OCI-LY7 (cell line): ENCODE measurements around the gene PLXNA4. TPM values are rescaled to one million over a fixed set of nuclear protein-coding genes. Genes with fewer than 3 reads are reported as not detected.

Experiments
- BruUV-seq: library from RNA; stranded (reverse); fragments of 400-500 nt; replicated peaks from 2 replicates; lab custom pipeline; 2021; lab: Mats Ljungman, UMichigan
- CTCF ChIA-PET: fragments of 300-600 bp; sonication (Branson Sonifier 250); formaldehyde crosslinking; loops from one replicate; lab custom pipeline; 2022; ENCODE audit warnings: antibody characterized with exemption; ENCODE audit not compliant: unreplicated experiment; lab: Charles Lee
- POLR2A ChIA-PET: fragments of 300-600 bp; sonication (Branson Sonifier 250); formaldehyde crosslinking; loops from one replicate; lab custom pipeline; 2022; ENCODE audit warnings: antibody characterized with exemption; lab: Charles Lee
- DNase-seq: peaks from one replicate; pipeline ENCODE4 v3.0.0-alpha.2; 2015; ENCODE audit warnings: low spot score
- H2AFZ ChIP-seq: fragments of 200-600 bp; sonication (generic), shearing (Covaris generic); 2 replicates; pipeline ENCODE4 v1.6.1; 2014; ENCODE audit warnings: mild to moderate bottlenecking, antibody characterized with exemption, low read length, moderate library complexity
- H3K27ac ChIP-seq: fragments of 200-600 bp; sonication (generic); 2 replicates; pipeline ENCODE4 v1.5.1; 2014; ENCODE audit warnings: mixed run types, low read depth, mild to moderate bottlenecking, moderate library complexity, low read length, inconsistent platforms; ENCODE audit not compliant: poor library complexity, severe bottlenecking
- H3K36me3 ChIP-seq: fragments of 200-600 bp; sonication (generic); 2 replicates; pipeline ENCODE4 v1.6.1; 2014; ENCODE audit warnings: mild to moderate bottlenecking, antibody characterized with exemption, low read length, moderate library complexity, mixed read lengths; ENCODE audit not compliant: insufficient read depth
- H3K4me1 ChIP-seq: fragments of 200-600 bp; sonication (generic); 2 replicates; pipeline ENCODE4 v1.5.1; 2014; ENCODE audit warnings: mild to moderate bottlenecking, low read length; ENCODE audit not compliant: insufficient read depth, poor library complexity, severe bottlenecking
- H3K4me2 ChIP-seq: fragments of 200-600 bp; sonication (generic); 2 replicates; pipeline ENCODE4 v1.6.1; 2014; ENCODE audit warnings: mild to moderate bottlenecking, low read length
- H3K4me3 ChIP-seq: fragments of 200-600 bp; sonication (generic); 2 replicates; pipeline ENCODE4 v1.5.1; 2014; ENCODE audit warnings: mild to moderate bottlenecking, low read depth, low read length; ENCODE audit not compliant: poor library complexity, severe bottlenecking
- H3K79me2 ChIP-seq: fragments of 200-600 bp; sonication (generic); 2 replicates; pipeline ENCODE4 v1.6.1; 2016; ENCODE audit warnings: low read depth, mild to moderate bottlenecking, low read length, moderate library complexity, mixed read lengths; ENCODE audit not compliant: insufficient read depth
- H3K9me2 ChIP-seq: fragments of 200-600 bp; sonication (generic); 2 replicates; pipeline ENCODE4 v1.6.1; 2016; ENCODE audit warnings: mild to moderate bottlenecking, low read length, mixed read lengths; ENCODE audit not compliant: insufficient read depth
- H3K9me3 ChIP-seq: fragments of 200-600 bp; sonication (generic); 2 replicates; pipeline ENCODE4 v1.6.1; 2014; ENCODE audit warnings: mild to moderate bottlenecking, mixed run types, low read length, mixed read lengths
- H4K20me1 ChIP-seq: fragments of 200-600 bp; sonication (generic); 2 replicates; pipeline ENCODE4 v1.6.1; 2014; ENCODE audit warnings: mild to moderate bottlenecking, antibody characterized with exemption, low read length, moderate library complexity, mixed read lengths; ENCODE audit not compliant: insufficient read depth
- CTCF ChIP-seq: fragments of 200-600 bp; sonication (generic); conservative IDR thresholded peaks from 2 replicates; pipeline ENCODE4 v1.5.1; 2014; ENCODE audit warnings: mild to moderate bottlenecking, antibody characterized with exemption, low read length, moderate library complexity, mixed read lengths
- EZH2phosphoT487 ChIP-seq: fragments of 200-600 bp; sonication (generic); IDR thresholded peaks from 2 replicates; pipeline ENCODE4 v1.6.1; 2018; ENCODE audit warnings: low read depth, borderline replicate concordance, mild to moderate bottlenecking, mixed run types, antibody characterized with exemption, low read length, moderate library complexity, mixed read lengths
- intact Hi-C: fragments of 100-400 bp; cut with micrococcal nuclease; formaldehyde crosslinking; loops from one replicate; pipeline ENCODE4 v1.10.0; 2022; ENCODE audit not compliant: unreplicated experiment
- total RNA-seq, 2 experiments: library from RNA; depleted of rRNA in 1 of 2; stranded (reverse); fragments of >200 nt in 1 of 2; shearing (Covaris generic) in 1 of 2; gene quantifications; 2 replicates each; pipeline ENCODE4 v1.2.3, GENCODE V29; 2014 to 2022

The PLXNA4 gene
- total RNA-seq, 2 experiments from 2014 or later: not detected

DNA sequence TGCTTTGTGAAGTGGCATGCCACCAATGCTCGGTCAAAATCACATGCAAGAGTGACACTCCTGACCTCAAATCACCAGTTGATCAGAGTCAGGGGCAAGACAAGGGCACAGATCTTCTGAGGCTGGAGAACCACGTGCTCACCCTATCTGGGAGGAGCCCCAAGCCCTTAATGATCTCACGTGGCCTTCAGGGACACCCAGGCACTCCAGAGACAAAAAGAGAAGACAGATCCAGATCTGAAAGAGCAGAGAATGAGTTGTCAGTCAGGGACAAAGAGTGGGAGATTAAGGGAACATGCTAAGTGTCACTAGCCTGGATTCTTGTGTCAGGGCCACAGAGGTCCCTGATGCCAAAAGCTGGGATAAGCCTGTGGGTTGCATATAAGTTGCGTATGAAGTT is 134.3 kb downstream of the PLXNA4 start:
- Histone ChIP-seq H3K4me2 (no peak overlapping the region), H3K9me2 (no peaks in the 10 kb centered on the region), H3K4me3 (no peak overlapping the region), H3K4me1 (no peaks in the 10 kb centered on the region), H3K27ac (no peak overlapping the region), H3K36me3 (no peaks in the 10 kb centered on the region), H4K20me1 (no peaks in the 10 kb centered on the region), H2AFZ (no peak overlapping the region), H3K79me2 (no peaks in the 10 kb centered on the region), H3K9me3 (no peaks in the 10 kb centered on the region)
- TF ChIP-seq EZH2phosphoT487: no peak
- no peak for TF ChIP-seq CTCF
- ChIA-PET POLR2A (no interaction called here), CTCF (no interaction called here)
- intact Hi-C loops: no loop called here
- BruUV-seq: no TSS peak
- no peak for DNase-seq

DNA sequence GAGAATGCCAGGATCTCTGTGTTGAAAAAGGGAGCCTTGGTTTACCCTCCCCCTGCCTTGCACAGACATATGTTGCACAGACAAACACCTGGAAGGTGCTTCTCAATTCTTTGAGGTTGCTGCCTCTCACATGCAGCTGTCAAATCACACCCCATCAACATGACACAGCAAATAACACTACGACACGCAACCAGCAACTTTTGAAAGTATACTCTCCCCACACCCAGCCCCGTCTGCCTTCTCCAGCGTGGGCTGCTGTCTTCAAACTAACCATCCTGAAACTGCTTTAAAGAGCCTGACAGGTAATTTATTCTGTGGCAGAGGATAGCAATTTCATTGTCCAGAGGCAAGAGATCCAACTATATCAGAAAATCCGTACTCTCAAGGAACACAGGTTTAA is 136.1 kb downstream of the PLXNA4 start:
- no peaks in the 10 kb centered on the region for H3K9me3 ChIP-seq
- H3K4me1 ChIP-seq: no peaks in the 10 kb centered on the region
- no peak for TF ChIP-seq CTCF
- TF ChIP-seq EZH2phosphoT487: no peak
- H4K20me1 ChIP-seq: no peaks in the 10 kb centered on the region
- H3K4me2 ChIP-seq: no peak overlapping the region
- ChIA-PET CTCF (no interaction called here), POLR2A (no interaction called here)
- DNase-seq: no peak
- BruUV-seq: no TSS peak
- H2AFZ ChIP-seq: no peak overlapping the region
- H3K36me3 ChIP-seq: no peaks in the 10 kb centered on the region
- H3K9me2 ChIP-seq: no peaks in the 10 kb centered on the region
- H3K79me2 ChIP-seq: no peaks in the 10 kb centered on the region
- no peak overlapping the region for H3K4me3 ChIP-seq
- no peak overlapping the region for H3K27ac ChIP-seq
- intact Hi-C loops: no loop called here

- no peaks in the 10 kb centered on the region for H4K20me1 ChIP-seq
- TF ChIP-seq CTCF: no peak
- no peak for TF ChIP-seq EZH2phosphoT487
- H3K9me2 ChIP-seq: no peaks in the 10 kb centered on the region
- no peaks in the 10 kb centered on the region for H3K4me1 ChIP-seq
- no peak overlapping the region for H3K27ac ChIP-seq
- ChIA-PET POLR2A (no interaction called here), CTCF (no interaction called here)
- no peak overlapping the region for H2AFZ ChIP-seq
- H3K4me2 ChIP-seq: no peak overlapping the region
- DNase-seq: no peak
- H3K79me2 ChIP-seq: no peaks in the 10 kb centered on the region
- BruUV-seq: no TSS peak
- H3K9me3 ChIP-seq: no peaks in the 10 kb centered on the region
- no peaks in the 10 kb centered on the region for H3K36me3 ChIP-seq
- H3K4me3 ChIP-seq: no peak overlapping the region
- intact Hi-C loops: no loop called here
These were observed 137.3 kb downstream of the PLXNA4 start for GRCh38 chr7:132438926-132439325.
